Measurements from ENCODE around the gene ARL15.

ARL15 gene

GRCh38 chr5:54285686-54286085 is 24.7 kb downstream of the ARL15 start:
- no peak for DNase-seq (ENCODE audit: low read depth)

- no peak for DNase-seq (ENCODE audit: low read depth)
Observed at GRCh38 chr5:54284586-54284985, 25.8 kb downstream of the ARL15 start.

DNA sequence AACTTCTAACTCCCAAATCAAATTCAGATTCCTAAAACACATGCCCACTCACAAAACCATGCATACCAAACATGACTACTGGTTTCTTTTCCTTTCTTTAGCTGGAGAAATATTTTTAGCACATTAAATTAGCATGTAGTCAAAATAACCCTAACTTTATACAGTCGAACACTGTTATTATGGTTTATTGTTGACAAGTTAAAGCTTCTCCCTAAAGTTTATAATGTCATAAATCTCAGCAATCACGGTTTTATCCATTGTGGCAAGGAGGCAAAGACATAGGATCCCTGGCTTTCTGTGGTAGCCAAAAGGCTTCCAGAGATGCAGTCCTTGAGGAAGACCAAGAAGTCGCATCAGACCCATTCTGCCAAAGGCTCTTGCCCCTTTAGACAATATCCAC is 27.5 kb downstream of the ARL15 start:
- no peak for DNase-seq (ENCODE audit: low read depth)

- DNase-seq (ENCODE audit: low read depth), result no peak
Observed at GRCh38 chr5:54281960-54282692, 28.2 kb downstream of the ARL15 start.

- DNase-seq (ENCODE audit: low read depth), result no peak
Observed at GRCh38 chr5:54279960-54280359, 30.4 kb downstream of the ARL15 start.

- DNase-seq (ENCODE audit: low read depth), result no peak
Observed at GRCh38 chr5:54278979-54279717, 31.2 kb downstream of the ARL15 start.

- DNase-seq (ENCODE audit: low read depth), result no peak
Observed at GRCh38 chr5:54278036-54278830, 32.1 kb downstream of the ARL15 start.

GRCh38 chr5:54276048-54276447 is 34.3 kb downstream of the ARL15 start:
- no peak for DNase-seq (ENCODE audit: low read depth)

GRCh38 chr5:54275361-54275760 is 35.0 kb downstream of the ARL15 start:
- DNase-seq (ENCODE audit: low read depth), result no peak

GRCh38 chr5:54274944-54275343 is 35.4 kb downstream of the ARL15 start:
- no peak for DNase-seq (ENCODE audit: low read depth)

- no peak for DNase-seq (ENCODE audit: low read depth)
Observed at GRCh38 chr5:54273715-54274114, 36.7 kb downstream of the ARL15 start.

GRCh38 chr5:54272746-54273145 is 37.6 kb downstream of the ARL15 start:
- no peak for DNase-seq (ENCODE audit: low read depth)

DNA sequence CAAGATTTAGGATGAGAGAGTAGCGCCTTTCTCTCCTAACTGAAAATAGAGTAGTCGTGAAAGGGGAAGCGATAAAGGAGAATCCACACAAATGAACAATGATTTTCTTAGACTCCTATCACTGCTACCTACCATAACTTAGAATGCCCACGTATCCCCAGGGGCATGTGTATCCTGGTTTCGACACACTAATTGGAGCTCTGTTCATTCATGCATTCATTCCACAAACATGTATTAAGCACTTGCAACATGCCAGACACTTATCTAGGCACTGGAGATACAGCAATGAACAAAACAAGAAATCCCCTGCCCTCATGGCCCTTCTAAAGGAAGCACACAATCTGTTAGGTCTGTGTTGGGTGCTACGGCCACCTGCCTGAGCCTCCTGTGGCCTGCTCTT is 40.0 kb downstream of the ARL15 start:
- DNase-seq (ENCODE audit: low read depth), result no peak

- DNase-seq (ENCODE audit: low read depth), result no peak
Observed at GRCh38 chr5:54264574-54264973, 45.8 kb downstream of the ARL15 start.

DNA sequence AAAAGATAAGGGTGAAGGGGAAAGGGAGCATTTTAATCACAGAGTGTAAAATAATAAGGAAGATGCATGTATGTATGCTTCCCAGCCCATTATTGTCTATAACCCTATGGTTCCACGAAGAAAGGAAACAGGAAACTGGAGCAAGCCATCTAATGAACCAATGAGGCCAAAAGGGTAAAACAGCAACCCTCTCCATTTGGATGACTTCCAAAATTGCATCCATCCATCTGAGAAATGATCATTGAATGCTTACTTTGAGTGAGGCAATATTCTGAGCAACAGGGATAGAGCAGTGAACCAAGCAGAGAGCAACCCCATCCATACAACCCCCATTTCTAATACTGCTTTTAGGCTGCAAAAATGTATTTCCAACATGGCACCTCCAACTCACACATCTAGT is 46.9 kb downstream of the ARL15 start:
- no peak for DNase-seq (ENCODE audit: low read depth)

- DNase-seq (ENCODE audit: low read depth), result no peak
Observed at GRCh38 chr5:54261596-54261995, 48.8 kb downstream of the ARL15 start.

DNA sequence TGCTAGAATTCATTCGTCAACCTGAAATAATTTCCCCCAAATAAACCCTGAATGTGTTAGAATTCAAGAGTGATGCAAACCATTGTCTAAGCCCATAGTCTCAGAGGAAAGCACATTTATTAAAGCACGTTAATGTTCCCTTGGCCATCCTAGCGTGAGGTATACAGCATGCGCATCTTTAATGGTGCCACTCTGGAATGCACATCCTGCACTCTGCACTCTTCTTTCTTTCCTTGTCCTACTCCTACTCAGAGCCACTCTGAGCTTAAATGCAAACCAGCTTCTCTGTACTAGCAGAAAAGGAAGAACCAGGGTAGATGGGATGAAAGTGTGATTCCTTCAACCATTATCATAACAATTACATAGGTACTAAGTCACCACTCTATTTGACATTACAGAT is 50.4 kb downstream of the ARL15 start:
- DNase-seq (ENCODE audit: low read depth), result no peak

DNA sequence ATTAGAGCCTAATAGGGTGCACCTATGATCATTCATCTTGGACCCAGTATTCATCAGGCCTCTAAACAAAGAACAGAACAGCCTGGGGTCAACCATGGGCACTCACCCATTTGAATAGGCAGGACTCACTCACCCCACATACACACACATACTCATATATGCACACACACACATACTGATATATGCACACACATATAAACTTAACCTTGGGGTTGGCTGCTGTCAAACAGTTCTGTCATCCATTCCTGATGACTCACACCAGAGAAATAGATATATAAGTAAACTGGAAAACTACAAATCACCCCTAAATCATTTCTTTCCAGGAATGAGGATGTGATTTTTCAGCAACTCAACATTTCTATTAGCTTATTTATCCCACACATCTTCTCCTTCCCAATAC is 51.3 kb downstream of the ARL15 start:
- no peak for DNase-seq (ENCODE audit: low read depth)

GRCh38 chr5:54257366-54258118 is 52.8 kb downstream of the ARL15 start:
- no peak for DNase-seq (ENCODE audit: low read depth)

DNA sequence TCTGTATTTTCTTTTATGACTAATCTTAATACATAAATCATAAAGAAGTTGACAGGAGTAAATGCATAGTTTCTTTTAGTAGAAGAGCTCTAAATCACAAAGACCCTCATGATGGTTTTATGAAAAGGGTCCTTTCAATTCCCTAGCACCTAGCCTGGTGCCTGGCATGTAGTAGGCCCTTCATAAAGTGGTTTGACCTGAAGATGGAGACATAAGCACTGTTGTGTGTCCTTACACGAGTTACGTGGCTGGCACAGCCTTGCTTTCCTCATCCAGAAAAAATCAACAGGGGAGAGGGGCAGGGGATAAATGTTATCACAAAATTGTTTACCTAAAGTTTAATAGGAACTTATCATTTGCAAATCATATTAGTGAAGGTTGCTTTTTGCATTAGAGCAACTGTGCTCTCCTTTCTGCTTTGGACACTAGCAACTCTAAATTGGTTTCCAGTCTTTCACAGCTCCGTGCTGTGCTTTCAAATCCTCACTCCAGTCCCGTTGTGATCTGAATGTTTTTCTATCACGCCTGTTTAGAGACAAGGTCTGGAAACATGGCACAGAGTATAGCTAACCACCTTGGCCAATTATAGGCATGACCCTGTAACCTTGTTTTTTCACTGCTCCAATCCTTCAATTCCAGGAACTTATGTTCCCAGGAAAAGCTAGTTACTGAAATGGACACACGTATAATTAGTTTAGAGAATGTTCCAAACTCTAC is 55.7 kb downstream of the ARL15 start:
- DNase-seq (ENCODE audit: low read depth), result no peak

- no peak for DNase-seq (ENCODE audit: low read depth)
Observed at GRCh38 chr5:54251981-54252380, 58.4 kb downstream of the ARL15 start.

Measured in GM04503 (cell line).